GM06990 (cell line): ENCODE data around the gene TXNDC16.

ENCODE experiments used
- DNase-seq: peaks from one replicate; pipeline ENCODE4 v3.0.0-alpha.2; 2011; ENCODE audit not compliant: insufficient read length; ENCODE audit errors: extremely low read depth
- H3K27me3 ChIP-seq: replicated peaks from 2 replicates; pipeline ENCODE4 v1.6.0; 2011; ENCODE audit warnings: low read length; ENCODE audit not compliant: control insufficient read depth, insufficient read depth
- H3K36me3 ChIP-seq: 2 replicates; pipeline ENCODE4 v1.5.1; 2011; ENCODE audit warnings: low read length; ENCODE audit not compliant: control insufficient read depth, insufficient read depth
- H3K4me3 ChIP-seq: replicated peaks from 2 replicates; pipeline ENCODE4 v1.5.1; 2011; ENCODE audit warnings: low read depth, mild to moderate bottlenecking, control low read depth, low read length
- CTCF ChIP-seq: IDR thresholded peaks from 2 replicates; pipeline ENCODE4 v1.5.1; 2011; ENCODE audit warnings: low read length, control low read depth, mild to moderate bottlenecking, inconsistent platforms; ENCODE audit not compliant: insufficient read depth, poor library complexity, severe bottlenecking

The TXNDC16 gene

DNA sequence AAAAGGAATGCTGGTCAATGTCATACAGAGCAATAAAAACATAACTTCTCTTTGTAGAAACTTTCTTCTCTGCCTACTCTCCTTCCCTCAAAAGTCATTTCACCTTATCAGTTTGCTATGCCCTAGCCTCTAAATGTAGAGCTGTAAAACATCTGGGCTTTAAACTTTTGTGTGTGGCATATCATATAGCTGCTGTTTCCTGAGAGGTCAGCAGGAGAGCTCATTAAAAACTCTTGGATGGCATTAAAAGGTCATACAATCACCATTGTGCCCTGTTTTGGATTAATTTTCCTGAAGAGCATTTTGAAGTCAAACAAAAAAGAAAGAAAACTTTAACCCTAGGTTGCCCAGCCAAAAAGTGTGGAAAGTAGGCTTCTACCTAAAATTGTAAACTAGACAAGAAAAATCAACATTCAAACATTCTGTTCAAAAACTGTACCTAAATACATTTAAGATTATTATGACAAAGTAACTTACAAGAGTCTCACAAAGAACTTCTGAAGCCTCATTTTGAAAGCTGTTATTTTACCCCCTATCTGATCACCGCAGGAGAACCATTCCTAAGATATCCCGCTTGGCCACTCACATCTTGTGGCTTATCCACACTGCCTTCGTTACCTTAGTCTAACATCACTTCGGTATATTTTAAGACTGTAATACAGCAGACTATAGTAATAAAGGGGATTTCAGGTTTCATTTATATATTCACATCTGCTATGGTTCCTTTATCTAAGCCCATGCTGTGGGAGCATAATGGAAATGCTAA, 38.1 kb downstream of the TXNDC16 start:
- Histone ChIP-seq H3K27me3 (no peaks in the 10 kb centered on the region), H3K4me3 (no peak overlapping the region), H3K36me3 (no peaks in the 10 kb centered on the region)
- DNase-seq, result no peak
- TF ChIP-seq CTCF, result no peak

- Histone ChIP-seq H3K27me3 (no peaks in the 10 kb centered on the region), H3K36me3 (no peaks in the 10 kb centered on the region), H3K4me3 (no peak overlapping the region)
- TF ChIP-seq CTCF, result no peak
- no peak for DNase-seq
Observed at GRCh38 chr14:52513249-52513648, 39.1 kb downstream of the TXNDC16 start.

GRCh38 chr14:52494444-52494843, 57.9 kb downstream of the TXNDC16 start:
- Histone ChIP-seq H3K36me3 (no peaks in the 10 kb centered on the region), H3K27me3 (no peaks in the 10 kb centered on the region), H3K4me3 (no peak overlapping the region)
- TF ChIP-seq CTCF, result no peak
- DNase-seq, result no peak

DNA sequence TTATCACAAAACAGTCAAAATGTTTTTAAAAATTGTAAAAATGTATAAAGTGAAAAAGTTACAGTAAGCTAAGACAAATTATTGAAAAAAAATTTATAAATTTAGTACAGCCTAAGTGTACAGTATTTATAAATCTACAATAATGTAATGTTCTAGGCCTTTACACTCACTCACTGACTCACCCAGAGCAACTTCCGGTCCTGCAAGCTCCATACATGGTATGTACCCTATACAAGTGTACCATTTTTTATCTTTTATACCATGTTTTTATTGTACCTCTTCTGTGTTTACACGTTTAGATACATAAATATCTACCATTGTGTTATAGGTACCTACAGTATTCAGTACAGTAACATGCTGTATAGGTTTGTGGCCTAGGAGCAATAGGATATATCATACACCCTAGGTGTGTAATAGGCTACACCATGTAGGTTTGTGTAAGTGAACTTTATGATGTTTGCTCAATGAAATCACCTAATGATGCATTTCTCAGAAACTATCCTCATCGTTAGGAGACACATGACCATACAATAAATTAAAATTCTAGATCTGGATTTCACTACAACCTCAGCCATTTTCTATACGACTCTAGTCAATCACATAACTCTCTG, 66.8 kb downstream of the TXNDC16 start:
- TF ChIP-seq CTCF, result no peak
- no peaks in the 10 kb centered on the region for H3K27me3 ChIP-seq
- DNase-seq, result no peak
- no peaks in the 10 kb centered on the region for H3K36me3 ChIP-seq
- no peak overlapping the region for H3K4me3 ChIP-seq

DNA sequence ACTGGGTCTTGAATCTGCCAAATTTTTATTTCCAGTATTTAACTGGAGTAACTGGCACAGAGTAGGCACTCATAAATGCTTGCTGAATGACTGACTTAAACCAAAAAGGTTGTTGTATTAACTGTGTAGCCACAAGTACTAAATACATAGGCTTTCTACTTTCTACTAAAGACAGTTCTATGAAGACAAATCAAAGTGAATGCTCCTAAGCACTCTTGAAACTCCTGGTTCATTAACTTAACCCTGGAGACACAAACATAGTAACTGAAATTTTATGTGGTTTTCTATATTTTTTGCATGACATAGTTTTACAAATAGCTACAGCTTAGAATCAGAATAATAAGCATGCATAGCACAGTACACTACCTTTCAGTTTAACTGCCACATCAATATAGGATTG, 70.4 kb downstream of the TXNDC16 start:
- no peak for DNase-seq
- Histone ChIP-seq H3K4me3 (no peak overlapping the region), H3K27me3 (no peaks in the 10 kb centered on the region), H3K36me3 (no peaks in the 10 kb centered on the region)
- TF ChIP-seq CTCF, result no peak

DNA sequence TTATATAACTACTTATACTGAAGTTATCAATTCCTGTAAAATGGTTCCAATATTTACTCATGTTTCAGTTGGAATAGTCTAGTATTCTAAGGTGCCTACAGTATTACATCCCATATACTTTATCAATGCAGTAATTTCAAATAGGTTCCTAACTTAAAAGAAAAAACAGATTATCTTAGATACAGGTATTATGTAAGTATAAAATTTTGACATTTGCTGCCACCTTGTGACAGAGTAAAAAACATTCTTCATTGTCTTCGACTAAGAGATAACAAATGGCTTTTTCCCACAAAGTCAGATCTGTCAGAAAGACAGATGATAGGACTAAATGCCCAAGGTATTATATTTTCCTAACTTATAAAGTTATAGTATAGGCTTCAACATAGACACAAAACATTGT, 78.7 kb downstream of the TXNDC16 start:
- TF ChIP-seq CTCF, result peak; percentile 18
- Histone ChIP-seq H3K4me3 (no peak overlapping the region), H3K27me3 (no peaks in the 10 kb centered on the region), H3K36me3 (no peaks in the 10 kb centered on the region; the same call in 1 of the 2 replicates)
- DNase-seq, result no peak
